Body of pancreas (tissue), 4 donors: ENCODE data around the gene GPRC5A. TPM values are rescaled to one million over a fixed set of nuclear protein-coding genes. Genes with fewer than 3 reads are reported as not detected.
"Not testable (repeated sequence)": the region's sequence is repeated elsewhere in the genome, so short reads cannot be mapped to it uniquely, and the experiment has no call there.

Experiments used
- ATAC-seq: fragments of 150-250 bp; one replicate; pipeline ENCODE4 v1.9.1; 2016
- DNase-seq, 4 donors: peaks; one replicate each; pipeline ENCODE4 v3.0.0-alpha.2; 2019
- H3K27ac ChIP-seq, 4 donors: fragments of 200-600 bp; sonication (generic); 1 replicate in 3 of 4; 2 replicates in 1 of 4; pipeline versions ENCODE4 v1.5.1 to v1.6.1; 2016 to 2019; ENCODE audit warnings: mild to moderate bottlenecking in 1 of 4, mixed read lengths in 1 of 4, moderate library complexity in 1 of 4
- H3K27me3 ChIP-seq, 2 donors: fragments of 200-600 bp; sonication (generic); one replicate each; pipeline ENCODE4 v1.6.0; 2016; ENCODE audit warnings: mild to moderate bottlenecking in 1 of 2
- H3K36me3 ChIP-seq, 2 donors: fragments of 200-600 bp; sonication (generic); replicated peaks in 1 of 2; 2 replicates each; pipeline ENCODE4 v1.5.1; 2016; ENCODE audit warnings: low read depth in 2 of 2; ENCODE audit not compliant: insufficient read depth in 1 of 2
- H3K4me1 ChIP-seq: fragments of 200-600 bp; sonication (generic); one replicate; pipeline ENCODE4 v1.6.0; 2016
- H3K4me3 ChIP-seq, 2 donors: fragments of 200-600 bp; sonication (generic); 1 replicate in 1 of 2; 2 replicates in 1 of 2; pipeline ENCODE4 v1.5.1; 2016 to 2019
- H3K9me3 ChIP-seq, 3 donors: fragments of 200-600 bp; sonication (generic); 1 replicate in 2 of 3; 2 replicates in 1 of 3; pipeline ENCODE4 v1.5.1; 2016
- POLR2A ChIP-seq, 3 donors: fragments of 450-650 bp; IDR thresholded peaks; one replicate each; pipeline ENCODE4 v1.6.1; 2016; ENCODE audit warnings: antibody characterized with exemption in 3 of 3, mild to moderate bottlenecking in 2 of 3
- WGBS, 2 donors: methylation state at CpG; one replicate each; pipeline ENCODE4 v1.1.5; 2017; 5-methylcytosine and 5-hydroxymethylcytosine counted together
- intact Hi-C: fragments of 100-400 bp; cut with DNase I; formaldehyde crosslinking; loops from one replicate; pipeline ENCODE4 v1.15.1; 2023
- total RNA-seq, 2 donors: library from RNA; depleted of rRNA; stranded (reverse); fragments of >200 nt; gene quantifications; one replicate each; pipeline ENCODE4 v1.1.0, GENCODE V29; 2016
- TF ChIP-seq, protein P1 (sequence below), 7 experiments: fragments of 450-650 bp in 4 of 7; fragments of 200-600 bp in 3 of 7; sonication (generic) in 3 of 7; IDR thresholded peaks; one replicate each; pipeline ENCODE4 v1.5.1; 2016 to 2019; ENCODE audit warnings: antibody characterized with exemption in 7 of 7

The GPRC5A gene, protein sequence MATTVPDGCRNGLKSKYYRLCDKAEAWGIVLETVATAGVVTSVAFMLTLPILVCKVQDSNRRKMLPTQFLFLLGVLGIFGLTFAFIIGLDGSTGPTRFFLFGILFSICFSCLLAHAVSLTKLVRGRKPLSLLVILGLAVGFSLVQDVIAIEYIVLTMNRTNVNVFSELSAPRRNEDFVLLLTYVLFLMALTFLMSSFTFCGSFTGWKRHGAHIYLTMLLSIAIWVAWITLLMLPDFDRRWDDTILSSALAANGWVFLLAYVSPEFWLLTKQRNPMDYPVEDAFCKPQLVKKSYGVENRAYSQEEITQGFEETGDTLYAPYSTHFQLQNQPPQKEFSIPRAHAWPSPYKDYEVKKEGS
- total RNA-seq = 1 to 10 TPM; 1.6 to 6.5 TPM

DNA sequence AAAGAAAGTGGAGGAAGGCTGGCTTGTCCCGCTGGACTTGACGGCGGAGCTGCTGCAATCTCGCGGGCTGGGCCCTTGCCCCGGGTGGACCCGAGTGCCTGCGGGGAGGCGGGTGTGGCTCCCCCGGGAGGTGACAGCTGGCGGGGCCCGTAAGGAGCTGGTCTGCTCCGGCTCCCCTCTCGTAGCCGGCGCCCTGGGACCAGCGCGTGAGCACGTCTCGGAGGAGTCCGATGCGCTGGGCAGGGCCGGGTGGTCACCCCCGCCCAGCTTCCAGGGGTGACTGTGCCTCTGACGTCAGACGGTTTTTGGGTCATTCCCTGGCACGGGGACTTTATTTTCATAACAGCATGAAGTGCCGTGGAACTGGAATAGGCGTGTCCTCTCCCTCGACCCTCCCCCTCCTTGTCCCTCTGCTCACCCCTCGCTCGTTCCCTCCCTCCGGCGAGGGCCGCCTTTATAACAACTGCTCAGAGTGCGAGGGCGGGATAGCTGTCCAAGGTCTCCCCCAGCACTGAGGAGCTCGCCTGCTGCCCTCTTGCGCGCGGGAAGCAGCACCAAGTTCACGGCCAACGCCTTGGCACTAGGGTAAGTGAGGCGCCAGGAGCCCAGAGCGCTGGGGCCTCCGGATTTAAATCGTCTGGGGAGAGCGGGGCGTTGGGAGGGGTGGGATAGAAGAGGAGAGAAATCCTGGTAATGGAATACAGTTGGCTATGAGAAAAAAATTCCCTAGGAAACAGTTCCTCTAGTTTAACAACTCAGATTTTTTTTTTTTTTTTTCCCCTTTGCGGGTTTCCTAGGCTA, at the start of gene GPRC5A:
Gene GPRC5A, plus strand, starts transcription at position 483 of the 801 bp plus-strand sequence. CDS start 16,688 bp downstream, outside the sequence.
- intact Hi-C loops = no loop called here
- no peaks in the 10 kb centered on the region for H3K9me3 ChIP-seq

DNA sequence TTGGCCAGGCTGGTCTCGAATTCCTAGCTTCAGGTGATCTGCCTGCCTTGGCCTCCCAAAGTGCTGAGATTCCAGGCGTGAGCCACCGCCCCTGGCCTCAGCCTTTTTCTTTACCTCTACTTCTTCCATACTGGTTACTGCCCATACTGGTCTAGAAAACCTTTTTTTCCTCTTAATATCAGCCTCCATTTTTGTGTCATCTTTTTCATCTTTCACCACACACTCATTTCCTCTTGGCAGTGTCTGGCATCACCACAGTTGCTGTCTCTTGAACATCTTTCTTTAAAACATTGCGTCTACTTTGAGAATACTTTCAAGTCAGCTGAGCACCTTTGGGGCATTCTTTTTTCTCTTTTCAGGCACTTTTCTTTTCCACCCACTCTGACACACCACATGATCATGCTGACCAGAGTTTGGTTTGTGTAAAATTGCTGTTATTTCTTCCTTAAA, 45.5 kb upstream of the GPRC5A start:
- intact Hi-C loops = no loop called here
- Histone ChIP-seq H3K9me3 (no peaks in the 10 kb centered on the region), H3K27ac (no peak overlapping the region), H3K27me3 (no peaks in the 10 kb centered on the region), H3K4me3 (no peak overlapping the region), H3K4me1 (no peaks in the 10 kb centered on the region), H3K36me3 (no peaks in the 10 kb centered on the region)
- WGBS, 2 donors = 92 to 96% methylated on average over 4 of the region's 4 CpGs
- ATAC-seq = no peak
- TF ChIP-seq, protein P1, sequence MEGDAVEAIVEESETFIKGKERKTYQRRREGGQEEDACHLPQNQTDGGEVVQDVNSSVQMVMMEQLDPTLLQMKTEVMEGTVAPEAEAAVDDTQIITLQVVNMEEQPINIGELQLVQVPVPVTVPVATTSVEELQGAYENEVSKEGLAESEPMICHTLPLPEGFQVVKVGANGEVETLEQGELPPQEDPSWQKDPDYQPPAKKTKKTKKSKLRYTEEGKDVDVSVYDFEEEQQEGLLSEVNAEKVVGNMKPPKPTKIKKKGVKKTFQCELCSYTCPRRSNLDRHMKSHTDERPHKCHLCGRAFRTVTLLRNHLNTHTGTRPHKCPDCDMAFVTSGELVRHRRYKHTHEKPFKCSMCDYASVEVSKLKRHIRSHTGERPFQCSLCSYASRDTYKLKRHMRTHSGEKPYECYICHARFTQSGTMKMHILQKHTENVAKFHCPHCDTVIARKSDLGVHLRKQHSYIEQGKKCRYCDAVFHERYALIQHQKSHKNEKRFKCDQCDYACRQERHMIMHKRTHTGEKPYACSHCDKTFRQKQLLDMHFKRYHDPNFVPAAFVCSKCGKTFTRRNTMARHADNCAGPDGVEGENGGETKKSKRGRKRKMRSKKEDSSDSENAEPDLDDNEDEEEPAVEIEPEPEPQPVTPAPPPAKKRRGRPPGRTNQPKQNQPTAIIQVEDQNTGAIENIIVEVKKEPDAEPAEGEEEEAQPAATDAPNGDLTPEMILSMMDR (IDR thresholded peaks at IDR 0.05) = no peak
- TF ChIP-seq POLR2A (IDR thresholded peaks at IDR 0.05) = no peak
- DNase-seq = no peak

More for the DNA sequence above, at the start of gene GPRC5A:
- Histone ChIP-seq H3K27ac (peak within 1 kb of the TSS; percentile 70 to 91 (median 84)), H3K4me1 (peaks cover 23% of the 10 kb centered on the region), H3K36me3 (no peaks in the 10 kb centered on the region), H3K27me3 (no peaks in the 10 kb centered on the region), H3K4me3 (peak within 1 kb of the TSS; percentile 7 to 40)
- WGBS, 2 donors = 1 to 2% methylated on average over 19 to 45 of the region's 50 CpGs
- TF ChIP-seq, protein P1 (IDR thresholded peaks at IDR 0.05) = peak in 3 of 7 experiments; percentile 11 to 25 (median 16)
- TF ChIP-seq POLR2A (IDR thresholded peaks at IDR 0.05) = peak; percentile 48 to 80 (median 77)
- DNase-seq = peak; percentile 87 to 93 (median 90)
- ATAC-seq = peak; percentile 89

DNA sequence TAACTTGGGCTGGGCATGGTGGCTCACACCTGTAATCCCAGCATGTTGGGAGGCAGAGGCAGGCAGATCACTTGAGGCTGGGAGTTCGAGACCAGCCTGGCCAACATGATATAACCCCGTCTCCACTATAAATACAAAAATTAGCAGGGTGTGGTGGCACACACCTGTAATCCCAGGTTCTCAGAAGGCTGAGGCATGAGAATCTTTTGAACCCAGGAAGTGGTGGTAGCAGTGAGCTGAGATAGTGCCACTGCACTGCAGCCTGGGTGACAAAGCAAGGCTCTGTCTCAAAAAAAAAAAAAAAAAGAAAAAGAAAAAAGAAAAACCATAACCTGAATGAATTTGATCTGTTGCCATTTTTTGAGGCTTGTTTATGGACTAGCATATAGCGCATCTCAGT, 44.6 kb upstream of the GPRC5A start:
- 98 to 99% methylated on average over 3 of the region's 3 CpGs for WGBS, 2 donors
- H3K27ac ChIP-seq, DNase-seq, intact Hi-C loops, ATAC-seq, H3K27me3 ChIP-seq, H3K4me3 ChIP-seq, H3K36me3 ChIP-seq, H3K4me1 ChIP-seq, H3K9me3 ChIP-seq: not testable (repeated sequence)

DNA sequence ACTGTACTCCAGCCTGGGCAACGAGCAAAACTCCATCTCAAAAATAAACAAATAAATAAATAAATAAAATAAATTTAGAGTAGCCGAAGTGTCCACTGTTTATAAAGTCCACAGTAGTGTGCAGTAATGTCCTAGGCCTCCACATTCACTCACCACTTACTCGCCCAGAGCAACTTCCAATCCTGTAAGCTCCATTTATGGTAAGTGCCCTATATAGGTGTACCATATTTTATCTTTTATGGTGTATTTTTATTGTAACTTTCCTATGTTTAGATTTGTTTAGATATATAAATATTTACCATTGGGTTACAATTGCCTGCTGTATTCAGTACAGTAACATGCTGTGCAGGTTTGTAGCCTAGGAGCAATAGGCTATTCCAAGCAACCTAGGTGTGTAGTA, 37.9 kb upstream of the GPRC5A start:
- H3K9me3 ChIP-seq = no peaks in the 10 kb centered on the region
- DNase-seq (no peak), ATAC-seq (no peak)
- H3K4me3 ChIP-seq = no peak overlapping the region
- H3K27me3 ChIP-seq = no peaks in the 10 kb centered on the region
- intact Hi-C loops = no loop called here
- no peaks in the 10 kb centered on the region for H3K4me1 ChIP-seq
- 57 to 62% methylated on average over 3 of the region's 3 CpGs for WGBS, 2 donors
- TF ChIP-seq POLR2A (IDR thresholded peaks at IDR 0.05) = no peak
- TF ChIP-seq, protein P1 (IDR thresholded peaks at IDR 0.05) = no peak
- H3K27ac ChIP-seq = no peak overlapping the region
- no peaks in the 10 kb centered on the region for H3K36me3 ChIP-seq

DNA sequence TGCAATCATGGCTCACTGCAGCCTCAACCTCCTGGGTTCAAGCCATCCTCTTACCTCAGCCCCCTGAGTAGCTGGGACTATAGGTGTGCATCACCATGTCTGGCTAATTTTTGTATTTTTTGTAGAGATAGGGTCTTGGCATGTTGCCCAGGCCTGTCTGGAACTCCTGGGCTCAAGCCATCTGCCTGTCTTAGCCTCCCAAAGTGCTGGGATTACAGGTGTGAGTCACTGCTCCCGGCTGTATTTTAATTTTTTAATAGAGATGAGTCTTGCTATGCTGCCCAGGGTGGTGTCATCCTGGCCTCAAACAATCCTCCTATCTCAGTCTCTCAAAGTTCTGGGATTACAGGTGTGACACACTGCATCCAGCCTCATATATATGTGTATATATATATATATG, 31.7 kb upstream of the GPRC5A start:
- DNase-seq (no peak), ATAC-seq (no peak)
- H3K27me3 ChIP-seq = no peaks in the 10 kb centered on the region
- TF ChIP-seq POLR2A (IDR thresholded peaks at IDR 0.05) = no peak
- TF ChIP-seq, protein P1 (IDR thresholded peaks at IDR 0.05) = no peak
- 62 to 63% methylated on average over 1 of the region's 1 CpG for WGBS, 2 donors
- no peak overlapping the region for H3K4me3 ChIP-seq
- H3K4me1 ChIP-seq = no peaks in the 10 kb centered on the region
- no peaks in the 10 kb centered on the region for H3K9me3 ChIP-seq
- intact Hi-C loops = no loop called here
- H3K27ac ChIP-seq = no peak overlapping the region
- no peaks in the 10 kb centered on the region for H3K36me3 ChIP-seq
